Memory B cell (primary cell): ENCODE measurements around the gene GRN.

Experiments
- ATAC-seq: fragments of 150-1000 bp; cut with Tn5 transposase; 2 replicates; pipeline ENCODE4 v1.10.0; 2021; ENCODE audit warnings: low read depth, mild to moderate bottlenecking, moderate library complexity
- DNase-seq, 2 donors: peaks; one replicate each; pipeline ENCODE4 v3.0.0; 2022; ENCODE audit warnings: low spot score in 2 of 2
- H3K27ac Mint-ChIP-seq: one replicate; pipeline ENCODE4 v1.8.0; 2022; ENCODE audit warnings: mild to moderate bottlenecking, moderate library complexity, mixed read lengths
- H3K27me3 Mint-ChIP-seq: one replicate; pipeline ENCODE4 v1.8.0; 2022; ENCODE audit warnings: mixed read lengths
- H3K36me3 Mint-ChIP-seq: one replicate; pipeline ENCODE4 v1.8.0; 2022; ENCODE audit warnings: mild to moderate bottlenecking, mixed read lengths
- H3K4me1 Mint-ChIP-seq: one replicate; pipeline ENCODE4 v1.8.0; 2022; ENCODE audit warnings: mixed read lengths
- H3K4me3 Mint-ChIP-seq: one replicate; pipeline ENCODE4 v1.8.0; 2022; ENCODE audit warnings: mild to moderate bottlenecking, moderate library complexity, mixed read lengths
- H3K9me3 Mint-ChIP-seq: one replicate; pipeline ENCODE4 v1.8.0; 2022; ENCODE audit warnings: mixed read lengths

The GRN gene

DNA sequence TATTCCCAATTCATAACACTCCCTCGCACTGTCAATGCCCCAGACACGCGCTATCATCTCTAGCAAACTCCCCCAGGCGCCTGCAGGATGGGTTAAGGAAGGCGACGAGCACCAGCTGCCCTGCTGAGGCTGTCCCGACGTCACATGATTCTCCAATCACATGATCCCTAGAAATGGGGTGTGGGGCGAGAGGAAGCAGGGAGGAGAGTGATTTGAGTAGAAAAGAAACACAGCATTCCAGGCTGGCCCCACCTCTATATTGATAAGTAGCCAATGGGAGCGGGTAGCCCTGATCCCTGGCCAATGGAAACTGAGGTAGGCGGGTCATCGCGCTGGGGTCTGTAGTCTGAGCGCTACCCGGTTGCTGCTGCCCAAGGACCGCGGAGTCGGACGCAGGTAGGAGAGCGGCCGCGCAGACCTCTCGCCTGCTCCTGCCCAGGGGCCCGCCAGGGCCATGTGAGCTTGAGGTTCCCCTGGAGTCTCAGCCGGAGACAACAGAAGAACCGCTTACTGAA lies at the start of gene GRN:
Gene GRN, plus strand, starts transcription at position 364 of the 515 bp plus-strand sequence. CDS start 3,863 bp downstream, outside the sequence.
- H3K9me3 Mint-ChIP-seq = no peaks in the 10 kb centered on the region
- peak; percentile 61 for ATAC-seq
- H3K36me3 Mint-ChIP-seq = no peaks in the 10 kb centered on the region
- DNase-seq = peak; percentile 75 to 81
- no peaks in the 10 kb centered on the region for H3K27me3 Mint-ChIP-seq
- H3K4me3 Mint-ChIP-seq = peak within 1 kb of the TSS; percentile 89
- H3K27ac Mint-ChIP-seq = peak within 1 kb of the TSS; percentile 95
- peaks cover 28% of the 10 kb centered on the region for H3K4me1 Mint-ChIP-seq

DNA sequence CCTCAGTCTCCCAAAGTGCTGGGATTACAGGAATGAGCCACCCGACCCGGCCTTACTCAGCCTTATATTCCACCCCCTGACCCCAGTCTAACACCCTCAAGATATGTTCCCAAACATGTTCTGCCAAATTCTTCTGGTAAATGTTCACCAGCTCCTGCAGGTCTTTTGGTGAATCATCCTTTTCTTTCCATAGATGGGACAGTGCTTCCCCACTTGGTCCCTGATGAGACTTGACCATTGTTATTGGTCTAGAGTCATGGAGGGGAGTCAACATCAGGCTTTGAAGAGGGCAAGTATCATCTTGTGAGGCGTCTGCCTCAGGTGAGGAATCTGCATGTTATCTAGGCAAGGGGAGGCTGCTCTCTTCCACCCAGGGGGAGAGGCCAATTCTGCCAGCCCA lies 47.1 kb upstream of the GRN start:
- Mint-ChIP-seq H3K4me1 (no peaks in the 10 kb centered on the region), H3K9me3 (no peaks in the 10 kb centered on the region), H3K36me3 (peaks cover 1% of the 10 kb centered on the region), H3K27me3 (peaks cover 13% of the 10 kb centered on the region), H3K4me3 (no peak overlapping the region), H3K27ac (no peak overlapping the region)
- DNase-seq (no peak), ATAC-seq (no peak)

DNA sequence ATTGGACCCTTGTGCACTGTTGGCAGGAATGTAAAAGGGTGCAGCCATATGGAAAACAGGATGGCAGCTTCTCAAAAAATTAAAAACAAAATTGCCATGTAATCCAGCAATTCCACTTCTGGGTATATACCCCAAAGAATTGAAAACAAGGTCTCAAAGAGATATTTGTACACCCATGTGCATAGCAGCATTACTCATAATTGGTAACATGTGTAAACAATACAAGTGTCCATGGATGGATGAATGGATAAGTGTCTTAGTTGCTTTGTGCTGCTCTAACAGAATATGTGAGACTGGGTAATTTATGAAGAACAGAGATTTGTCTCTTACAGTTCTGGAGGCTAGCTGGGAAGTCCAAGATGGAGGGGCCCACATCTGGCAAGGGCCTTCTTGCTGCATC lies 40.5 kb upstream of the GRN start:
- DNase-seq (no peak), ATAC-seq (no peak)
- H3K36me3 Mint-ChIP-seq = peaks cover 1% of the 10 kb centered on the region
- no peaks in the 10 kb centered on the region for H3K9me3 Mint-ChIP-seq
- H3K27me3 Mint-ChIP-seq = peaks cover 21% of the 10 kb centered on the region
- H3K4me1 Mint-ChIP-seq = peaks cover 10% of the 10 kb centered on the region
- no peak overlapping the region for H3K27ac Mint-ChIP-seq
- H3K4me3 Mint-ChIP-seq = no peak overlapping the region

DNA sequence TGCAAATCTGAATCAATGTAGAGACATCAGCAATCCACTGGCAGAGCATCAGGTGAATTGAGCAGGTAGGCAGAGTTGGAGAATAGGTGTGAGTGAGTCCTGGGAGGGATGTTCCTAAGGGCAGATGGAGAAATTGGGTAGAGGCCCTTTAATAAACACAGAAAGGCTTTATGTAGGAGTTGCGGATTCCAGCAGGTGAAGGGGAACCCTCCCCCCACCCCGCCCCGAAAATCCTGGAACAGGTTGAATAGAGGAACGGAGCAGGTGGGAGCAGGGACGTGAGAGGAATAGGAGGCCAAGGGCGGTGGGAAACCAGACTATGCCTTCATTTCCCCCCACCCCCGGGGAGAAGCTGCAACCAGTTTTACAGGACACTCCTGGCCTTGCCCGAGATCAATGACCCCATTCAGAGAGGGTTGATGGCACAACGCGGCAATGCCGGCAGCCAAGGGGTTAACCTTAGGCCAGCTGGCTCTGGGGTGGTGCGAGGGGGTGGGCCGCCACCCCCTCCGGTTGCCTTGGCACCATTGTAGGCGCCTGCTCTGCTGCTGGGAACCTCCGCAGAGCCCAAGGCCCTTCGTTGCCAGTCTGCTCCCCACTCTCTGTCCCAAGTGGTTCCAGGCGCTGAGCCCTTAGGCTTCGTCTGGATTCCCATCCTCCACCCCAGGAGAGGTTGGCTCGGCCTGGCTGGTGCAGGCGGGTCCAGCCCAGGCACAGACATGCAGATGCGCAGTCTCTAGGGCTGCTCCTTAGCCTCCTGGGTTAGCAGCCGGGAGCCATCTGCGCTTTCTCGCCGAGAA lies 37.5 kb upstream of the GRN start:
- peaks cover 19% of the 10 kb centered on the region for H3K4me1 Mint-ChIP-seq
- DNase-seq (no peak), ATAC-seq (peak; percentile 12)
- peaks cover 22% of the 10 kb centered on the region for H3K27me3 Mint-ChIP-seq
- H3K4me3 Mint-ChIP-seq = peak overlapping the region; percentile 46
- no peak overlapping the region for H3K27ac Mint-ChIP-seq
- H3K9me3 Mint-ChIP-seq = no peaks in the 10 kb centered on the region
- H3K36me3 Mint-ChIP-seq = no peaks in the 10 kb centered on the region

DNA sequence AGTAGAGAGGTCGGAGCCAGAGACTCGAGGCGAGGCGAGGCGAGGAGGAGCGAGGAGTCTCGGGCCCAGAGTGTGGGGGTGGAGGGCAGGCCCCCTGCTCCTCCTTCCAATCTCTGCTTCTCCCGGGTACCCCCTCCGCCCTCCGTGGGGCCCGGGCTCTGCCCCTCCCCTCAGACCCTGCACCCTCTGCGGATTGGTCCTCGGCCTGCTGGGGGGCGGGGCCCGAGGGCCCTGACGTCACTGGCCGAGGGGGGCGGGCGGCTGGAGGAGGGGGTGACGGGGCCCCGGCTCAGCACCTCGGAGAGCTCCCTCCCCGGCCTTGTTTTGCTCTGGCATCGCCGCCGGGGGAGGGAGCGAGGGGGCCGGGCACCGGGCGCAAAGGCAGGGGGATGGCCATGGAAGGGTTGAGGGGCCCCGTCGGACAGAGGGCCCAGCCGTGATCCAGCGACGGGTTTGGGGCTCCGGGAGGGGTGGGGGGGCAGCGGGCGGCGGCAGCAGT lies 36.7 kb upstream of the GRN start, which contains the start of gene RUNDC3A:
Gene RUNDC3A, plus strand, starts transcription at position 282 of the 499 bp plus-strand sequence. CDS start 232 bp downstream, outside the sequence.
- ATAC-seq = peak; percentile 88
- no peaks in the 10 kb centered on the region for H3K9me3 Mint-ChIP-seq

DNA sequence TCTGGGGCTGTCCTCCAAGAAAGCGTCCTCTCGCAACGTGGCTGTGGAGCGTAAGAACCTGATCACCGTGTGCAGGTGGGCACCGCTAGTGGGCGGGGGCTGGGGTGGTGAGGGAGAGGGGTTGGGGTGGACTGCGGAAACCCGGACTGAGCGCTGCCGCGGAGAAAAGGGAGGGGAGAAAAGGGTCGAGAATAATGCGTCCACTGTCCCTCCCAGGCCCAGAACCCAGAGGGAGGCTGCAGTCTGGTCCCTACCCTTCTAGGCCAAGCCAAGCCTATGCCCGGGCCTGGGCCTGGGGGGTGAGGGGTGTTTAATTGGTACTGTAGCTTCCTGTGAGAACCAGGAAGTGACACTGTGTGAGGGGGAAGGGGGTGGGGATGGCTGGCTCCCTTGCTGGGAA lies 36.2 kb upstream of the GRN start:
- Mint-ChIP-seq H3K36me3 (peaks cover under 1% of the 10 kb centered on the region), H3K4me1 (peaks cover 19% of the 10 kb centered on the region), H3K27me3 (peaks cover 26% of the 10 kb centered on the region), H3K9me3 (no peaks in the 10 kb centered on the region), H3K4me3 (peak overlapping the region; percentile 11), H3K27ac (no peak overlapping the region)
- ATAC-seq = no peak
- no peak for DNase-seq

More for the DNA sequence above, 36.7 kb upstream of the GRN start, which contains the start of gene RUNDC3A:
- Mint-ChIP-seq H3K27ac (no peak within 1 kb of the TSS), H3K4me1 (peaks cover 19% of the 10 kb centered on the region), H3K4me3 (peak within 1 kb of the TSS; percentile 61), H3K36me3 (no peaks in the 10 kb centered on the region), H3K27me3 (peaks cover 24% of the 10 kb centered on the region)
- DNase-seq = peak; percentile 84 to 87

DNA sequence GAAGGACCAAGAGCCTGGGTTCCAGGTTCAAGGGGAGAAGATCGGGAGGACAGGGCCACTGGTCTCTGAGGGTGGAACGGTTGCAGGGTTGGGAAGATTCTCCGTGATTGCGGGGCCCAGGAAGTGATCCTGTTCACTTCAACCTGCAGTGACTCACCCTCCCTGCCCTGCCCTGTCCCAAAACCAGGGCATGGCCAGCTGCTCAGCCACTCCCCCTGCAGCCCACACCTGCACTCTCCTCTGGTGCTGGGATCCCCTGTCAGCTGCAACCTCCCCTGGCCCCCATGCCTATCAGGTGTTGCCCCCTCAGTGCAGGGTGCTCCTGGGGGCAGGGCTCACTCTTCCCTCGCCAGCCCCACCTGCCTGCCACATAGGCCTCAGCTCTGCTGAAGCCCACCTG lies 35.6 kb upstream of the GRN start:
- peaks cover 31% of the 10 kb centered on the region for H3K27me3 Mint-ChIP-seq
- peaks cover 1% of the 10 kb centered on the region for H3K36me3 Mint-ChIP-seq
- H3K4me3 Mint-ChIP-seq = peak overlapping the region; percentile 51
- no peak for DNase-seq
- H3K27ac Mint-ChIP-seq = no peak overlapping the region
- no peaks in the 10 kb centered on the region for H3K9me3 Mint-ChIP-seq
- ATAC-seq = no peak
- H3K4me1 Mint-ChIP-seq = peaks cover 19% of the 10 kb centered on the region

DNA sequence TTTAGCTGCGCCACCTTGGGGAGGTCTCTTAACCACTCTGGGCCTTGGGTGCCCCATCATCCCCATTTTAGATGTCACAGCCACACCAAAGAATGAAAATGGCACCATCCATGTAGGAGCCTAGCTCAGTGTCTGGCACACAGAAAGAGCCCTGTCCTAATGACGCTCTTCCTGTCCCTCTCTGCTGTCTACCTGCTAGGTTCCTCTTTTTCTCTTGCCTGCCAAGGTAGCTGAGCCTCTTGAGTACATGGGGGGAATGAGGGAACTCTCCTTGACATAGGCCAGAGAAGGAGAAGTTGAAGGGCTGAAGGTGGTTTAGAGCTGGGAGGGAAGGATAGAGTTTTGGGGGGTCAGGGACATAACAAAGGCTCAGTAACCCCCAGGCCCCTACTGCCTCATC lies 34.9 kb upstream of the GRN start:
- Mint-ChIP-seq H3K9me3 (no peaks in the 10 kb centered on the region), H3K27me3 (peaks cover 27% of the 10 kb centered on the region), H3K27ac (no peak overlapping the region), H3K4me3 (peak overlapping the region; percentile 51), H3K36me3 (peaks cover 1% of the 10 kb centered on the region), H3K4me1 (peaks cover 19% of the 10 kb centered on the region)
- ATAC-seq (peak; percentile 41), DNase-seq (no peak)

DNA sequence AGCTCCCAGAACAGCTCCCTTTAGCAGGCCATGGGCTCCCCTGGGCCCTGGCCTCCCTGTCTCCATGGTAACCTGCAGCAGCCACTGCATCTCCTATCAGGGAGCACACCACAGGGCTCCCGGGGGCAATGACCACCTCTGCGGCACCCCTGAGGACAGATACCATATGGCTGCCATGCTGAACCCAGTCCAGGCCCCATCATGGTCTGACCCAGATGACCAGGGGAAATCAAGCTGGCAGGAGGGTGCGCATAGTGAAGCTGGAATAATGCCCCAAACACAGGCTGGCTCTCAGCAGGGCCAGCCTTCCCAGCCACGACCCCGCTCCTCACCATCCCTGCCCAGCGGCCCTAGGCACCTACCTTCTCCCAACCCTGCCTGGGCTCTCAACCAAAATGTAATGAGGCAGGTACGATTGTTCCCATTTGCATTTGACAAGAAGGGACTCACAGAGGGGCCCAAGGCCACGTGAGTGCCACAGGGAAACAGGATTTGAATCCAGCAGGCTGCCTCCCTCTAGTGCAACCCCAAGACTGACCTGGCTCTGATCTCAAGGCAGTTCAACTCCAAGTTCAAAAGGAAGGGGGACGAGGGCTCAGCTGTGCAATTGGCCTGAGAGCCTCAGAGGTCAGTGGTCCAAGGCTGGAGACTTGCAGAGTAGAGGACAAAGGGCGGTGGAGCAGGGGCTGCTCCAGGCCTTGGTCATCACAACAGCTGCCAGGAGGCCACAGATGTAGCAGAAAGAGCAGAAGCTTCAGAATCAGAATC lies 34.3 kb upstream of the GRN start:
- ATAC-seq (no peak), DNase-seq (no peak)
- peaks cover 23% of the 10 kb centered on the region for H3K4me1 Mint-ChIP-seq
- H3K27me3 Mint-ChIP-seq = peaks cover 30% of the 10 kb centered on the region
- H3K9me3 Mint-ChIP-seq = no peaks in the 10 kb centered on the region
- H3K4me3 Mint-ChIP-seq = no peak overlapping the region
- peaks cover 1% of the 10 kb centered on the region for H3K36me3 Mint-ChIP-seq
- no peak overlapping the region for H3K27ac Mint-ChIP-seq

DNA sequence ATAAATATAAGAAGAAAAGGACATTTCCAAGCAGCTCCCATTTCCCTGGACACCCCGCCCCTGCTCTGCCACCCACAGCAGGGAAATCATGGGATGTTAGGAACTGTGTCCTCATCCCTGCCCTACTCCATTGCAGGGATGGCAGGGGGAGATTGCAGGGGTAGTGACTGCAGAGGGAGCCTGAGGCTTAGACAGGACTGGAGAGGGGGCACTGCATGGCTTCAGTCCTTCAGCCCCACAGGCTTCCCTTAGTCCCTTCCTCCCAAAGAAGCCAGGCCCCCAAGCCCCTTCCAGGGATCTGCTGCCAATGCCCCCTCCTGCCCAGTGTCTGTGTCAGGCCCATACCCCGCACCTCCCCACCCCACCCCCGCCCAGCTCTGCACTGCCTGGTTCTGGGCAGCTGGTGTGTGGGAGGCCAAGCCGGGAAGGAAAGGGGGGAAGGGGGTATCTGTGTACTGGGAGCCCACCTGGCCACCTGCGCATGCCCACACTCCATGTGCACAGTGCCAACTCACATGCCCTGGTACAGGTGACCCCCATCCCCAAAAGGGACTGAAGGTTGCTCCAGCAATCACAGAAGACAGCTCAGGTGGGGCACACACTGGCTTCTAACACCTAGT lies 33.4 kb upstream of the GRN start:
- Mint-ChIP-seq H3K36me3 (peaks cover 1% of the 10 kb centered on the region), H3K4me1 (peaks cover 29% of the 10 kb centered on the region), H3K9me3 (no peaks in the 10 kb centered on the region), H3K27me3 (peaks cover 34% of the 10 kb centered on the region), H3K4me3 (no peak overlapping the region), H3K27ac (no peak overlapping the region)
- DNase-seq (no peak), ATAC-seq (no peak)

DNA sequence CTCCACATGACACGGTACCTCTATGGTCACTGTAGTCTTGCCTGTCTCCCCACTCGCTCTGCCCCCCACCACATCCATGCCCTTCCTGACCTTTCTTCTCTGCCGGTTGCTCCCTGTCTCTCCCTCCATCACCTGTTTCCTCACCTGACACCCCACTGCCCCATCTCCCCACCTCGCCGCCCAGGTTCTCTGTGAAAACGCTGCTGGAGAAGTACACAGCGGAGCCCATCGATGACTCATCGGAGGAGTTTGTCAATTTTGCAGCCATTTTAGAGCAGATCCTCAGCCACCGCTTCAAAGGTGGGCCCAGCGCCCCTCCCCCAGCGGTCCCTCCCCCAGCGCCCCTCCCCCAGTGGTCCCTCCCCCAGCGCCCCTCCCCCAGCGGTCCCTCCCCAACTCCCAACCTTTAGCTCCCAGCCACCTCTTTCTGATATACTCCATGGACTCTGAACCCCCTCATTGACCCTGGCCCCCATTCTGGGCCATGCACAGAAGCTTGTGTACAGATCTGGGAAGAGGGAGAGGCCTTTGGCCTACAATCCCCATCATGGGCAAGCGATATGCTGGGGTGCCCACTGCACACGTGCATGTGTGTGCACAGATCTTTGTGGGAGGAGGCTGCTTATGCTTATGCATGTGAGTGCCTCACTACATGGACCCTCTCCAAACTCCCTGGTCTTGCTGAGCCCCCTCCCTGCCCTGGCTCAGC lies 32.6 kb upstream of the GRN start:
- Mint-ChIP-seq H3K4me3 (no peak overlapping the region), H3K27ac (no peak overlapping the region), H3K27me3 (peaks cover 32% of the 10 kb centered on the region), H3K36me3 (peaks cover 1% of the 10 kb centered on the region), H3K4me1 (peaks cover 25% of the 10 kb centered on the region), H3K9me3 (peaks cover 3% of the 10 kb centered on the region)
- no peak for ATAC-seq
- no peak for DNase-seq

DNA sequence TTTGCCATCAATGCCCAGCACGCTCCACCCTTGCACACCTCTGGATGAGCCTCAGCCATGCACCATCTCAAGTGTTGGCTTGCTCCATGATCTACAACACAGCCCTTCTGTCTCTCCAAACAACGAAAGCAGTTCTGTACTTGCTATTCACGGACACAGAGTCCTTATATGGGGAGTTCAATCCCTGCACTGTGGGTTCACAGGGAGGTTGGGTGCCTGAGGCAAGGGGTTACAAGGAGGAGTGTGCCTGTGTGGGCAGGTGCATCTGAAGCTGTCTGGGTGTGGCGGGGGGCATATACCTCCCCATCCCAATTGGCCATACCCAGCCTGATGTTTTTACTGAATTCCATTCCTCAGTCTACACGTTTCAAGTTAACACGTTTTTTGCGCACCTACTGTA lies 31.1 kb upstream of the GRN start:
- Mint-ChIP-seq H3K36me3 (peaks cover 4% of the 10 kb centered on the region), H3K27me3 (peaks cover 34% of the 10 kb centered on the region)

DNA sequence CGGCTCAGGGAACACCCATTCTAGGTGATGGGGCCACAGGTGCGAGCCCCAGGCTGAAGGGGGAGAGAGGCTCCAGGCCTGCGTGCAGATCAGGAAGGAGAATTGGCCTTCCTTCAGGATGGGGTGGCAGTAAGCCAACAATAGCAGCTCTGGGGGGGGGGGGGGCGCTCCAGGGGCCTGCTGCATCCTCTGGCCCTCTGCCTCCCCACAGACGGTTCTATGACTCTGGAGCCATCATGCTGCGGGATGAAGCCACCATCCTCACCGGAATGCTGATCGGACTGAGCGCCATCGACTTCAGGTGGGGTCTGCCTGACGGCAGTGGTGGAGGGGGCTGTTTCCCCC lies 30.6 kb upstream of the GRN start:
- ATAC-seq (no peak), DNase-seq (no peak)
- H3K9me3 Mint-ChIP-seq = peaks cover 4% of the 10 kb centered on the region
- peaks cover 34% of the 10 kb centered on the region for H3K27me3 Mint-ChIP-seq
- peak overlapping the region; percentile 59 for H3K4me3 Mint-ChIP-seq
- H3K4me1 Mint-ChIP-seq = peaks cover 20% of the 10 kb centered on the region
- H3K36me3 Mint-ChIP-seq = peaks cover 7% of the 10 kb centered on the region
- H3K27ac Mint-ChIP-seq = no peak overlapping the region

More for the DNA sequence above, 31.1 kb upstream of the GRN start:
- DNase-seq = no peak
- no peak for ATAC-seq
- no peak overlapping the region for H3K27ac Mint-ChIP-seq
- peaks cover 4% of the 10 kb centered on the region for H3K9me3 Mint-ChIP-seq
- peaks cover 22% of the 10 kb centered on the region for H3K4me1 Mint-ChIP-seq
- peak overlapping the region; percentile 59 for H3K4me3 Mint-ChIP-seq
